ENCODE results near the gene MED1. TPM values are rescaled to one million over a fixed set of nuclear protein-coding genes. Genes with fewer than 3 reads are reported as not detected.

MED1 gene
- total and polyA plus RNA-seq, 9 of the 15 experiments (the other 6 are each of a cell fraction or from before 2014, with no cell fraction given), result 14.0 to 59.8 (median 46.7) TPM

DNA sequence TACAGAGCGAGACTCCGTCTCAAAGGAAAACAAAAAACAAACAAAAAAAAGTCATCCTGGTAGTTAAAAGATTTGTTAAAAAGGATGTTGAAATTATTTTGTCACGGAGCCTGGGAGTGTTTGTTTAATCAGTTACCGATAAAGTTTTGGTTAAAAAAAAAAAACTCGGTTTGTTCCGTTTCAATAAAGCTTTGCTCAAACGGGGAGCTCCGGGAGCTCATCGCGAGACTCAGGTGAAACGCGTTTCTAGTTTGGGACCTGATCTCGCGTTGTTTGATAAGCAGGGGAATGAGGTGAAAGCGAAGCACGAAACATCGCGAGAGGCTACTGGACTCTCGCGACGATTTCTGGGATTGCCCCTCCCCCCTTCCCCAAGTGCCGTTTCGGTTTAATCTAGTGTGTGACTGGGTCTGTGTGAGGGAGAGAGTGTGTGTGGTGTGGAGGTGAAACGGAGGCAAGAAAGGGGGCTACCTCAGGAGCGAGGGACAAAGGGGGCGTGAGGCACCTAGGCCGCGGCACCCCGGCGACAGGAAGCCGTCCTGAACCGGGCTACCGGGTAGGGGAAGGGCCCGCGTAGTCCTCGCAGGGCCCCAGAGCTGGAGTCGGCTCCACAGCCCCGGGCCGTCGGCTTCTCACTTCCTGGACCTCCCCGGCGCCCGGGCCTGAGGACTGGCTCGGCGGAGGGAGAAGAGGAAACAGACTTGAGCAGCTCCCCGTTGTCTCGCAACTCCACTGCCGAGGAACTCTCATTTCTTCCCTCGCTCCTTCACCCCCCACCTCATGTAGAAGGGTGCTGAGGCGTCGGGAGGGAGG, 10.3 kb upstream of the MED1 start, which contains the start of gene CDK12 (continued):
- TF ChIP-seq ZNF431 (CRISPR knock-in tag; IDR thresholded peaks at IDR 0.05), result no peak
- TF ChIP-seq TCF3 (CRISPR knock-in tag; IDR thresholded peaks at IDR 0.05), result no peak
- TF ChIP-seq ZNF133 (CRISPR knock-in tag; IDR thresholded peaks at IDR 0.05), result no peak
- no peak for TF ChIP-seq TAL1 (IDR thresholded peaks at IDR 0.05)
- peak; percentile 55 for TF ChIP-seq RBM22 (IDR thresholded peaks at IDR 0.05; ENCODE audit: low read depth, low read length, poor library complexity, severe bottlenecking)
- TF ChIP-seq, protein P1, sequence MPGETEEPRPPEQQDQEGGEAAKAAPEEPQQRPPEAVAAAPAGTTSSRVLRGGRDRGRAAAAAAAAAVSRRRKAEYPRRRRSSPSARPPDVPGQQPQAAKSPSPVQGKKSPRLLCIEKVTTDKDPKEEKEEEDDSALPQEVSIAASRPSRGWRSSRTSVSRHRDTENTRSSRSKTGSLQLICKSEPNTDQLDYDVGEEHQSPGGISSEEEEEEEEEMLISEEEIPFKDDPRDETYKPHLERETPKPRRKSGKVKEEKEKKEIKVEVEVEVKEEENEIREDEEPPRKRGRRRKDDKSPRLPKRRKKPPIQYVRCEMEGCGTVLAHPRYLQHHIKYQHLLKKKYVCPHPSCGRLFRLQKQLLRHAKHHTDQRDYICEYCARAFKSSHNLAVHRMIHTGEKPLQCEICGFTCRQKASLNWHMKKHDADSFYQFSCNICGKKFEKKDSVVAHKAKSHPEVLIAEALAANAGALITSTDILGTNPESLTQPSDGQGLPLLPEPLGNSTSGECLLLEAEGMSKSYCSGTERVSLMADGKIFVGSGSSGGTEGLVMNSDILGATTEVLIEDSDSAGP (CRISPR knock-in tag; IDR thresholded peaks at IDR 0.05), result no peak
- TF ChIP-seq PHTF2 (CRISPR knock-in tag; IDR thresholded peaks at IDR 0.05), result peak; percentile 7; the same call in 1 of the 2 replicates
- TF ChIP-seq SMARCE1 (IDR thresholded peaks at IDR 0.05), result no peak
- TF ChIP-seq PHF8 (IDR thresholded peaks at IDR 0.05; ENCODE audit: borderline replicate concordance, low read length), result peak; percentile 97
- TF ChIP-seq, protein P2, sequence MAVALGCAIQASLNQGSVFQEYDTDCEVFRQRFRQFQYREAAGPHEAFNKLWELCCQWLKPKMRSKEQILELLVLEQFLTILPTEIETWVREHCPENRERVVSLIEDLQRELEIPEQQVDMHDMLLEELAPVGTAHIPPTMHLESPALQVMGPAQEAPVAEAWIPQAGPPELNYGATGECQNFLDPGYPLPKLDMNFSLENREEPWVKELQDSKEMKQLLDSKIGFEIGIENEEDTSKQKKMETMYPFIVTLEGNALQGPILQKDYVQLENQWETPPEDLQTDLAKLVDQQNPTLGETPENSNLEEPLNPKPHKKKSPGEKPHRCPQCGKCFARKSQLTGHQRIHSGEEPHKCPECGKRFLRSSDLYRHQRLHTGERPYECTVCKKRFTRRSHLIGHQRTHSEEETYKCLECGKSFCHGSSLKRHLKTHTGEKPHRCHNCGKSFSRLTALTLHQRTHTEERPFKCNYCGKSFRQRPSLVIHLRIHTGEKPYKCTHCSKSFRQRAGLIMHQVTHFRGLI (CRISPR knock-in tag; IDR thresholded peaks at IDR 0.05), result no peak
- no peak for TF ChIP-seq ZNF143 (CRISPR knock-in tag; IDR thresholded peaks at IDR 0.05)
- TF ChIP-seq, protein P3, sequence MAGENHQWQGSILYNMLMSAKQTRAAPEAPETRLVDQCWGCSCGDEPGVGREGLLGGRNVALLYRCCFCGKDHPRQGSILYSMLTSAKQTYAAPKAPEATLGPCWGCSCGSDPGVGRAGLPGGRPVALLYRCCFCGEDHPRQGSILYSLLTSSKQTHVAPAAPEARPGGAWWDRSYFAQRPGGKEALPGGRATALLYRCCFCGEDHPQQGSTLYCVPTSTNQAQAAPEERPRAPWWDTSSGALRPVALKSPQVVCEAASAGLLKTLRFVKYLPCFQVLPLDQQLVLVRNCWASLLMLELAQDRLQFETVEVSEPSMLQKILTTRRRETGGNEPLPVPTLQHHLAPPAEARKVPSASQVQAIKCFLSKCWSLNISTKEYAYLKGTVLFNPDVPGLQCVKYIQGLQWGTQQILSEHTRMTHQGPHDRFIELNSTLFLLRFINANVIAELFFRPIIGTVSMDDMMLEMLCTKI (IDR thresholded peaks at IDR 0.05; ENCODE audit: partially characterized antibody), result no peak

Measured in K562 (cell line).